Measurements from ENCODE around the gene BARHL1. TPM values are rescaled to one million over a fixed set of nuclear protein-coding genes. Genes with fewer than 3 reads are reported as not detected.

Gene BARHL1
- polyA plus RNA-seq, 3 donors: not detected

DNA sequence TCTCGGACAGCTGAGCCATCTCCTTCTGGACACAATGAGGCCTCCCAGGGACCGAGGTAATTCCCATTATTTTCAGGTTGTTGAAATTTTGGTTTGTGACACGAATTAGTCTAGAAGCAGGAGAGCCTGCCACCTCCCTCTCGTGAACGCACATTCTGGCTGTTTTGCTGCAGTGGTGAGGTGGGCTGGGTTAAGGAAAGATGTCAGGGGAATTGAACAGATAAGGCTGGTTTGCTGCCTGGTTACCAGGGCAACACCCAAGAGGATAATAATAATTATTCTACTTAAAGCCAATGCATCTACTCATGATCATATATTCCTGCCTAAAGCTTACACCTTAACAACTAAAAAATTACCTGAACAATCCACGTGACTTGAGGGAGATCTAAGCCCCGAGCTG lies 49.3 kb downstream of the BARHL1 start:
- 86 to 92% (median 86%) methylated on average over 7 of the region's 7 CpGs for WGBS, 3 donors
- H3K27ac ChIP-seq (ENCODE audit: low read depth, low read length): no peak overlapping the region

DNA sequence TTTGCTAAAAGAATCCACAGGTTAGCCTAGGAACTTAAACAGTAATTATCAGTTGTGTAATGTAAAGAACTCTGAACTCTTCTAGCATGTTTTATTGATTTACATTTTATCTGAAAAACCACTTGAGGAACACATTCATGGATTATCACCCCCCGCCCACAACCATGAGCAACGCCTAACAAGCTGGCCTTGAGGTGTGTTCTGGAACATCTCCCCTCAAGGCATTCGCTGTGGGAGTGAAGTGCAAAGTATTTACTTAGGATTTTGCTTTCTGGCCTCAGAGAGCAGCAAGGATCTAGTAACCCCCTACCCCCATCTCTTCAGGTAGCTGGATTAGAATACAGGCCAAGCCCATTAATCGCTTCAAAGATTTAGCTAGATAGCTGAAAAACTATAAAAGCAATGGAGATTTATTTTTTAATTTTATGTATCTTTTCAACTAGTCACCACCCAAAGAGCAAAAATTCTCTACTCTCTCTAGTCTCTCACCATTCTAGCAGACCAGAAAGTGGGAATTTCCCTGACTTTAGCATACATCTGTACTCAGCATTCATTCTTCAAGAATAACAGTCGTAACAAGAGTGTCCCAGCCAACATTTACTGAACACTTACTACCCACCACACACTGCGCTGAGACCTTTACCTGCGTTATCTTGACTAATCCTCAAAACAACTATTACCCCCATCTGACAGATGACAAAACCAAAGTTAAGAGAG lies 50.2 kb downstream of the BARHL1 start:
- WGBS, 3 donors: 81 to 95% (median 93%) methylated on average over 7 of the region's 7 CpGs
- H3K27ac ChIP-seq (ENCODE audit: low read depth, low read length): no peak overlapping the region

DNA sequence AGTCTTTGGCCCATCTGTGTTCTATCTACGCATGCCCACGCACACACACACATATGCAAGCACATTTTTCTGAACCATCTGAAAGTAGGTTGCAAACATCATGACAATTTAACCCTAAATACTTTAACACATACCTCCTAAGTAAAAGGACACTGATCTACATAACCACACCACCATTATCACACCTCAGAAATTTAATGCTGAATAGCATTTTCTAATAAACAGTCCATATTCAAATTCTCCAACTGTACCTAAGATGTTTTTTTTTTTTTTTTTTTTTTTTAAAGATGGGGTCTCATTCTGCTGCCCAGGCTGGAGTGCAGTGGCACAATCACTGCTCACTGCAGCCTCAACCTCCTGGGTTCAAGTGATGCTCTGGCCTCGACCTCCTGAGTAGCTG lies 51.9 kb downstream of the BARHL1 start:
- 91 to 97% (median 94%) methylated on average over 3 of the region's 3 CpGs for WGBS, 3 donors
- H3K27ac ChIP-seq (ENCODE audit: low read depth, low read length): no peak overlapping the region

DNA sequence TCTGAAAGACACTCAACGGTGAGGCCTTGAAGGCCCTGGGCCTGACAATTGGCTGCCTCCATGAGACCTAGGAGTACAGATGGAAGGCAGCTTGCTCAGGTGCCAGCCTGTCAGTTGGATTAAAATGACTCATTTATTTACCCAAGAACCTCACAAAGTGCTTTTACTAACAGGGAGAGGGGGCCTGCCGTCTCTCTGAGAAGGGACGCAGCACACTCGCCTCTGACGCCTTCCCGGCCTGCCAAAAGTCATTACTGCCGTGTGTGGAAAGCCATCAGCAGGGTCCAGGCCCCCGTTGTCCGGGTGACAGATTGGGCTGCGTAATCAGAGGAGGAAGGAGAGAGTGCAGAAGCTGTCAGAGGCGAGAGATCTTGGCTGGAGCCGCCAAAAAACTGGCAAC lies 54.9 kb downstream of the BARHL1 start:
- no peak overlapping the region for H3K27ac ChIP-seq (ENCODE audit: low read depth, low read length)
- 70 to 88% (median 84%) methylated on average over 12 of the region's 12 CpGs for WGBS, 3 donors

DNA sequence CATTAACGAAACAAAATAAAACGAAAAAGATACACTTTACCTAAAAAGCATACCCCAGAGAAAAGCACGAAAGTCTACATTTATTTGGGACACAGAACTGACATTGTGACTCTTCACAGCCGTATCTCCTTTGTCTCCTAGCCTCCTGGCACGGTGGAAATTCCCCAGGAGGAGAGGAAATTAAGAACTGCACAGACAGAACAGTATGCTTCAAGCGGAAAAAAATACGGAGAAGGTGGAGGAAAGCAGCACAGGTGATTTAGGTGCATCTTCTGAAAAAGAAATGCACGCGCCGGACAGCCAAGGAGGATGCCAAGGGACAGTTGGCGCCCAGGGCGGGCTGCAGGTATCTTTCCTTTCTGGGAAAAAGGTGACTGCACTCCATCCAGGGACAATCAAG lies 55.4 kb downstream of the BARHL1 start:
- WGBS, 3 donors: 91 to 95% (median 92%) methylated on average over 12 of the region's 12 CpGs
- H3K27ac ChIP-seq (ENCODE audit: low read depth, low read length): no peak overlapping the region

- H3K27ac ChIP-seq (ENCODE audit: low read depth, low read length): no peak overlapping the region
Observed at GRCh38 chr9:132638240-132638639, 55.8 kb downstream of the BARHL1 start.

GRCh38 chr9:132639322-132639721 lies 56.9 kb downstream of the BARHL1 start:
- H3K27ac ChIP-seq (ENCODE audit: low read depth, low read length): no peak overlapping the region
- WGBS, 3 donors: 79 to 93% (median 83%) methylated on average over 5 of the region's 5 CpGs

More at GRCh38 chr9:132638240-132638639, 55.8 kb downstream of the BARHL1 start:
- WGBS, 3 donors: 83 to 91% (median 86%) methylated on average over 5 of the region's 5 CpGs

Other genes with a start within 250 kb of the BARHL1 start
- 10 to 100 TPM in 2 of 3 donors, 1 to 10 TPM in 1; 9.0 to 17.1 (median 15.1) TPM for gene SETX, start 227.6 kb upstream of the BARHL1 start, polyA plus RNA-seq
- gene TTF1, start 175.8 kb upstream of the BARHL1 start, polyA plus RNA-seq: 10 to 100 TPM in 2 of 3 donors, 1 to 10 TPM in 1; 8.8 to 11.5 (median 11.3) TPM
- not detected for gene CFAP77, start 172.4 kb upstream of the BARHL1 start, polyA plus RNA-seq
- 1 to 10 TPM; 3.8 to 7.0 (median 6.7) TPM for gene DDX31, start 87.4 kb downstream of the BARHL1 start, polyA plus RNA-seq
- gene GTF3C4, start 87.9 kb downstream of the BARHL1 start, polyA plus RNA-seq: 1 to 10 TPM; 2.5 to 4.4 (median 2.8) TPM